ENCODE data around the gene KCNK1.
A peak's percentile ranks its signal among the peaks of the same experiment; 100 is the strongest.

Gene KCNK1

GRCh38 chr1:233613252-233614172, at the start of gene KCNK1:
Gene KCNK1, plus strand, starts transcription at chr1:233614106. Its CDS starts 66 bp downstream, at chr1:233614172.
- DNase-seq = no peak

GRCh38 chr1:233565313-233565712, 48.6 kb upstream of the KCNK1 start:
- DNase-seq = no peak

GRCh38 chr1:233566886-233567285, 47.0 kb upstream of the KCNK1 start:
- no peak for DNase-seq

- no peak for DNase-seq
These were observed 44.3 kb upstream of the KCNK1 start for GRCh38 chr1:233569636-233570035.

- no peak for DNase-seq
These were observed 43.7 kb upstream of the KCNK1 start for GRCh38 chr1:233570216-233570615.

- no peak for DNase-seq
These were observed 43.2 kb upstream of the KCNK1 start for GRCh38 chr1:233570706-233571105.

GRCh38 chr1:233572896-233573295, 41.0 kb upstream of the KCNK1 start:
- DNase-seq = no peak

- DNase-seq = no peak
These were observed 38.5 kb upstream of the KCNK1 start for GRCh38 chr1:233575450-233575849.

- no peak for DNase-seq
These were observed 31.5 kb upstream of the KCNK1 start for GRCh38 chr1:233582439-233582838.

- DNase-seq = no peak
These were observed 29.5 kb upstream of the KCNK1 start for GRCh38 chr1:233584376-233584775.

GRCh38 chr1:233584931-233585330, 29.0 kb upstream of the KCNK1 start:
- DNase-seq = no peak

- no peak for DNase-seq
These were observed 27.6 kb upstream of the KCNK1 start for GRCh38 chr1:233586301-233586700.

GRCh38 chr1:233587196-233587595, 26.7 kb upstream of the KCNK1 start:
- DNase-seq = no peak

- no peak for DNase-seq
These were observed 25.7 kb upstream of the KCNK1 start for GRCh38 chr1:233587958-233588799.

GRCh38 chr1:233597489-233597901, 16.4 kb upstream of the KCNK1 start:
- no peak for DNase-seq

- DNase-seq = peak; percentile 2
These were observed 14.9 kb upstream of the KCNK1 start for GRCh38 chr1:233598891-233599541.

- DNase-seq = no peak
These were observed 14.3 kb upstream of the KCNK1 start for GRCh38 chr1:233599542-233600073.

- DNase-seq = no peak
These were observed 13.4 kb upstream of the KCNK1 start for GRCh38 chr1:233600488-233600887.

- no peak for DNase-seq
These were observed 10.4 kb upstream of the KCNK1 start for GRCh38 chr1:233603478-233603877.

- no peak for DNase-seq
These were observed 8.7 kb upstream of the KCNK1 start for GRCh38 chr1:233605205-233605604.

- DNase-seq = no peak
These were observed 7.1 kb upstream of the KCNK1 start for GRCh38 chr1:233606813-233607212.

- no peak for DNase-seq
These were observed 6.4 kb upstream of the KCNK1 start for GRCh38 chr1:233607252-233608119.

Data from CD4-positive, alpha-beta T cell treated with Interleukin-17A for 1 hour (primary cell).